ACHN (cell line): Measurements from ENCODE around the gene CHRNA3.
A peak's percentile ranks its signal among the peaks of the same experiment; 100 is the strongest.
"Not testable (repeated sequence)": the region's sequence is repeated elsewhere in the genome, so short reads cannot be mapped to it uniquely, and the experiment has no call there.

Experiments used
- DNase-seq: peaks from one replicate; pipeline ENCODE4 v3.0.0-alpha.2; 2015
- in situ Hi-C: cut with HindIII; loops from 2 replicates; pipeline ENCODE4 v1.10.0; 2017; ENCODE audit warnings: low sequenced_read_pairs, low pct_ligation_motif_present, low pct_unique_long_range_greater_than_20kb

The CHRNA3 gene

GRCh38 chr15:78570710-78571109 is 50.1 kb downstream of the CHRNA3 start:
- no peak for DNase-seq
- in situ Hi-C loops = no loop called here

GRCh38 chr15:78567531-78567930 is 53.3 kb downstream of the CHRNA3 start:
- in situ Hi-C loops = no loop called here
- no peak for DNase-seq

GRCh38 chr15:78565951-78566774 is 54.6 kb downstream of the CHRNA3 start:
- in situ Hi-C loops = no loop called here
- DNase-seq = peak; percentile 54

GRCh38 chr15:78565097-78565950 is 55.5 kb downstream of the CHRNA3 start, which contains the start of gene CHRNA5:
CHRNA5 (plus strand) TSS chr15:78565520; CDS start chr15:78565720, 200 bp downstream.
- in situ Hi-C loops = no loop called here
- DNase-seq = peak; percentile 84

- in situ Hi-C loops = no loop called here
- DNase-seq = no peak
These were observed 56.1 kb downstream of the CHRNA3 start for GRCh38 chr15:78564743-78565096.

- in situ Hi-C loops = no loop called here
These were observed 57.7 kb downstream of the CHRNA3 start for GRCh38 chr15:78563092-78563491.

GRCh38 chr15:78561490-78561889 is 59.3 kb downstream of the CHRNA3 start:
- in situ Hi-C loops = no loop called here
- DNase-seq = no peak

More at GRCh38 chr15:78563092-78563491, 57.7 kb downstream of the CHRNA3 start:
- DNase-seq = no peak

GRCh38 chr15:78560201-78560600 is 60.6 kb downstream of the CHRNA3 start:
- DNase-seq, in situ Hi-C loops: not testable (repeated sequence)

- no peak for DNase-seq
- in situ Hi-C loops = no loop called here
These were observed 68.2 kb downstream of the CHRNA3 start for GRCh38 chr15:78552597-78552996.

GRCh38 chr15:78551902-78552301 is 68.9 kb downstream of the CHRNA3 start:
- in situ Hi-C loops = no loop called here
- no peak for DNase-seq

- in situ Hi-C loops = no loop called here
- DNase-seq = no peak
These were observed 70.0 kb downstream of the CHRNA3 start for GRCh38 chr15:78550815-78551214.

- no peak for DNase-seq
- in situ Hi-C loops = no loop called here
These were observed 70.6 kb downstream of the CHRNA3 start for GRCh38 chr15:78550194-78550593.
